Stomach (tissue), 19 donors: Measurements from ENCODE around the gene IFFO2. TPM values are rescaled to one million over a fixed set of nuclear protein-coding genes. Genes with fewer than 3 reads are reported as not detected.

ENCODE experiments used
- DNase-seq, 2 donors: peaks; one replicate each; pipeline versions ENCODE4 v3.0.0 to v3.0.0-alpha.2; 2013 to 2019
- H3K27ac ChIP-seq, 5 donors: fragments of 200-600 bp in 4 of 5; sonication (generic) in 4 of 5; one replicate each; pipeline ENCODE4 v1.5.1; 2013 to 2019; ENCODE audit warnings: mild to moderate bottlenecking in 1 of 5, moderate library complexity in 1 of 5
- H3K27me3 ChIP-seq, 3 donors: fragments of 200-600 bp; sonication (generic); one replicate each; pipeline ENCODE4 v1.5.1; 2017 to 2019; ENCODE audit warnings: mixed run types in 1 of 3
- H3K36me3 ChIP-seq, 4 donors: fragments of 200-600 bp; sonication (generic); 1 replicate in 3 of 4; 2 replicates in 1 of 4; pipeline ENCODE4 v1.5.1; 2016 to 2019
- H3K4me1 ChIP-seq, 4 donors: fragments of 200-600 bp; sonication (generic); one replicate each; pipeline ENCODE4 v1.5.1; 2016 to 2019
- H3K4me3 ChIP-seq, 4 donors: fragments of 200-600 bp; sonication (generic) in 3 of 4; one replicate each; pipeline ENCODE4 v1.5.1; 2016 to 2019; ENCODE audit warnings: mild to moderate bottlenecking in 1 of 4
- H3K9me3 ChIP-seq, 4 donors: fragments of 200-600 bp; sonication (generic); one replicate each; pipeline ENCODE4 v1.5.1; 2016 to 2019
- EP300 ChIP-seq: sonication (generic); formaldehyde crosslinking; IDR thresholded peaks from one replicate; pipeline ENCODE4 v1.6.1; 2017; ENCODE audit warnings: antibody characterized with exemption
- POLR2A ChIP-seq, 4 donors: fragments of 450-650 bp; IDR thresholded peaks; one replicate each; pipeline ENCODE4 v1.6.1; 2016; ENCODE audit warnings: antibody characterized with exemption in 4 of 4, control low read depth in 2 of 4, mild to moderate bottlenecking in 1 of 4, moderate library complexity in 1 of 4
- POLR2AphosphoS5 ChIP-seq, 3 donors: sonication (generic); formaldehyde crosslinking; IDR thresholded peaks; one replicate each; pipeline ENCODE4 v1.6.1; 2016; ENCODE audit warnings: antibody characterized with exemption in 3 of 3
- WGBS, 5 donors: extraction: QIAGEN DNeasy Blood & Tissue Kit in 3 of 5; methylation state at CpG; one replicate each; pipeline versions ENCODE4 v1.1.5 to v1.1.7; 2013 to 2018; 5-methylcytosine and 5-hydroxymethylcytosine counted together
- intact Hi-C: fragments of 100-400 bp; cut with DNase I; formaldehyde crosslinking; loops from one replicate; pipeline ENCODE4 v1.15.1; 2023; ENCODE audit warnings: low total_unique reads
- long read RNA-seq, 10 donors: transcript quantifications; one replicate each; lab custom pipeline, GENCODE V29; 2026
- polyA plus RNA-seq, 3 donors: library from polyadenylated mRNA; stranded (reverse); fragments of 200-250 nt; gene quantifications; one replicate each; pipeline ENCODE4 v1.2.3, GENCODE V29; 2013
- total RNA-seq, 5 donors: library from RNA; depleted of rRNA; stranded (reverse); fragments of >200 nt; gene quantifications; one replicate each; pipeline versions ENCODE4 v1.1.0 to v1.2.3, GENCODE V29; 2014 to 2016
- TF ChIP-seq, protein P1 (sequence below), 7 experiments: fragments of 450-650 bp in 4 of 7; fragments of 200-600 bp in 3 of 7; sonication (generic) in 3 of 7; IDR thresholded peaks; one replicate each; pipeline ENCODE4 v1.5.1; 2016 to 2019; ENCODE audit warnings: antibody characterized with exemption in 7 of 7, control low read depth in 2 of 7, mild to moderate bottlenecking in 1 of 7
- donor health status: healthy with polysubstance abuse.
- donor health status: Bipolar disorder and iron deficiency.
- donor health status: healthy.

The IFFO2 gene
- total RNA-seq (10 to 100 TPM in 2 of 5 donors, 1 to 10 TPM in 2, under 1 TPM in 1; 0.58 to 47.8 (median 7.7) TPM), polyA plus RNA-seq (1 to 10 TPM in 2 of 3 donors, under 1 TPM in 1; 0.92 to 5.1 (median 3.4) TPM)
- long read RNA-seq, donor 1, full-length matches to known transcripts, result 1 of 1 reads
- long read RNA-seq, donor 1, partial matches to known transcripts, result 0 of 1 reads
- long read RNA-seq, donor 1, other reads (novel, unspliced or antisense), result 0 of 1 reads
- long read RNA-seq, donor 2, result 0 reads
- long read RNA-seq, donor 3, full-length matches to known transcripts, result 1 of 1 reads
- long read RNA-seq, donor 3, partial matches to known transcripts, result 0 of 1 reads
- long read RNA-seq, donor 3, other reads (novel, unspliced or antisense), result 0 of 1 reads
- long read RNA-seq, donor 4, result 0 reads
- long read RNA-seq, donor 5, result 0 reads
- long read RNA-seq, donor 6, result 0 reads
- long read RNA-seq, donor 7, result 0 reads
- long read RNA-seq, donor 8, full-length matches to known transcripts, result 1 of 1 reads
- long read RNA-seq, donor 8, partial matches to known transcripts, result 0 of 1 reads
- long read RNA-seq, donor 8, other reads (novel, unspliced or antisense), result 0 of 1 reads
- long read RNA-seq, donor 9, result 0 reads
- long read RNA-seq, donor 10, result 0 reads

DNA sequence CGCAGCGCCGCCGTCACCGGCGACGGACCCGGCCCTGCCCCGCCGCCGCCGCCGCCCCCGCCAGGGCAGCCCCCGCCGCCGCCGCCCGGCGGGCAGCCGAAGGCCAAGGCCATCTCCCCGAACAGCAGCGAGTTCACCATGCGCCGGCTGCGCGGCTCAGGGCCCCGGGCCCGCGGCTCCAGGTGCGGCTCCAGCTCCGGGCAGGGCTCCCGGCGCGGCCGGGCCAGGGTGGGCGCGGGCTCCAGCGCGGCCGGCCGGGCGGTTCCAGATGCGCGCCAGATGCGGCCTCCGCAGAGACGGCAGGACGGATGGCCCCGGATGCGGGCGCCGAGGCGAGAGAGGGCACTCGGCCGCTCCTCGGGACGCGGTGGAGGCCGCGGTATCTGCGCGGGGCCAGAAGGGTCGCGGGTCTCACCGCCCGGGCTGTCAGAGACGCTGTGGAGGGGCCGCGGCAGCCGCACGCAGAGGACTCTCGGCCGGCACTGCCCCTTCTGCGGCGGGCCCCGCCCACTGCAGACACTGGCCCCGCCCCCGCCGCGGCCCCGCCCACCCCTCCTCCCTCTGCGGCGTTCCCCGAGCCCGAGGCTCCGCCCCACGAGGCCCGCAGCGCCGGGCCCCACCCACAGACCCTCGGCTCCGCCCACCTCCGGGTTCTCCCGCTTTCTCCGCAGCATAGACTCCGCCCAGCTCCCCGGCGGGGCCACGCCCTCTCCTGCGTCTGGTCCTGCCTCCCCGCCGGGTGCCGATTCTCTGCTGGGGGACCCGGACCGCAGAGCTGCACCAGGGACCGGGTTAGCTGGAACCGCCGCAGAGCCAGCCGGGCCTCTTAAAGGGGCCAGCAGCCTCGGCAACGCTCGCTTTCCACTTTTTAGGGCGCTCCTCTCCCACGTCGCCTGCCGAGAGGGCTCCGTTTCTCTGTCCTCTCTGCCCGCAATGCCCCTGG, at the start of gene IFFO2:
IFFO2 (minus strand) TSS at position 484 of the 943 bp plus-strand sequence; CDS start at position 140, 344 bp downstream.
- Histone ChIP-seq H3K4me3 (peak within 1 kb of the TSS; percentile 72 to 95 (median 81)), H3K4me1 (peaks cover 22 to 54% (median 44%) of the 10 kb centered on the region in 4 donors), H3K36me3 (no peaks in the 10 kb centered on the region), H3K27me3 (no peaks in the 10 kb centered on the region), H3K9me3 (no peaks in the 10 kb centered on the region), H3K27ac (peak within 1 kb of the TSS; percentile 74 to 92 (median 79))
- peak; percentile 98 to 99 for DNase-seq
- TF ChIP-seq POLR2A (IDR thresholded peaks at IDR 0.05) (peak in 1 of 4 donors; percentile 40), POLR2AphosphoS5 (IDR thresholded peaks at IDR 0.05) (peak; percentile 73 to 87 (median 75)), EP300 (no peak)
- TF ChIP-seq, protein P1, sequence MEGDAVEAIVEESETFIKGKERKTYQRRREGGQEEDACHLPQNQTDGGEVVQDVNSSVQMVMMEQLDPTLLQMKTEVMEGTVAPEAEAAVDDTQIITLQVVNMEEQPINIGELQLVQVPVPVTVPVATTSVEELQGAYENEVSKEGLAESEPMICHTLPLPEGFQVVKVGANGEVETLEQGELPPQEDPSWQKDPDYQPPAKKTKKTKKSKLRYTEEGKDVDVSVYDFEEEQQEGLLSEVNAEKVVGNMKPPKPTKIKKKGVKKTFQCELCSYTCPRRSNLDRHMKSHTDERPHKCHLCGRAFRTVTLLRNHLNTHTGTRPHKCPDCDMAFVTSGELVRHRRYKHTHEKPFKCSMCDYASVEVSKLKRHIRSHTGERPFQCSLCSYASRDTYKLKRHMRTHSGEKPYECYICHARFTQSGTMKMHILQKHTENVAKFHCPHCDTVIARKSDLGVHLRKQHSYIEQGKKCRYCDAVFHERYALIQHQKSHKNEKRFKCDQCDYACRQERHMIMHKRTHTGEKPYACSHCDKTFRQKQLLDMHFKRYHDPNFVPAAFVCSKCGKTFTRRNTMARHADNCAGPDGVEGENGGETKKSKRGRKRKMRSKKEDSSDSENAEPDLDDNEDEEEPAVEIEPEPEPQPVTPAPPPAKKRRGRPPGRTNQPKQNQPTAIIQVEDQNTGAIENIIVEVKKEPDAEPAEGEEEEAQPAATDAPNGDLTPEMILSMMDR (IDR thresholded peaks at IDR 0.05), result no peak
- whole genome bisulfite sequencing, 5 donors, result 0% methylated on average over 19 to 118 of the region's 119 CpGs
- intact Hi-C loops, result loop anchor here (10.0 kb wide), 1 partner anchor 52 kb away; the partner anchor contains the start of gene ALDH4A1

DNA sequence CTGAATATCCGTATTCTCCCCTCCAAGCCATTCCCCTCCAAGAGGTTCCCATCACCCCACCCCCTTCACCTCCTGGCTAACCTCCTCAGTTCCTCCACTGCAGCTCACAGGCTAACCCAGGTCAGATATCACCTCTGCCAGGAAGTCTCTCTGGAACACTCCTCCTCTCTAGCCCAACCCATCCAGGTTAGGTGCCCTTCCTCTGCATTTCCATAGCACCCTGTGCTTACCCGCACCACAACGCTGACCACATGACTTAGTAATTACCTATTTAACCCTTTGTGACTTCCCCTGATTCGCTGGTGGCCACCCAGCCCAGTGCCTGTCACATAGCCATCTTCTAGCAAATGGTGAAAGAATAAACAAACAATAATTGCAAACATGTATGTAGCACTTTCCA, 49.5 kb upstream of the IFFO2 start:
- Histone ChIP-seq H3K36me3 (no peaks in the 10 kb centered on the region), H3K27me3 (no peaks in the 10 kb centered on the region), H3K4me1 (peaks cover 31 to 48% (median 45%) of the 10 kb centered on the region in 4 donors), H3K9me3 (peaks cover 0 to 8% (median 2%) of the 10 kb centered on the region in 4 donors), H3K4me3 (no peak overlapping the region), H3K27ac (no peak overlapping the region)
- intact Hi-C loops, result no loop called here
- no peak for TF ChIP-seq POLR2A (IDR thresholded peaks at IDR 0.05)
- no peak for TF ChIP-seq EP300
- no peak for TF ChIP-seq POLR2AphosphoS5 (IDR thresholded peaks at IDR 0.05)
- TF ChIP-seq, protein P1 (IDR thresholded peaks at IDR 0.05), result no peak
- WGBS, 5 donors, result 23 to 43% (median 37%) methylated on average over 4 of the region's 4 CpGs
- peak in 1 of 2 donors; percentile 25 for DNase-seq

DNA sequence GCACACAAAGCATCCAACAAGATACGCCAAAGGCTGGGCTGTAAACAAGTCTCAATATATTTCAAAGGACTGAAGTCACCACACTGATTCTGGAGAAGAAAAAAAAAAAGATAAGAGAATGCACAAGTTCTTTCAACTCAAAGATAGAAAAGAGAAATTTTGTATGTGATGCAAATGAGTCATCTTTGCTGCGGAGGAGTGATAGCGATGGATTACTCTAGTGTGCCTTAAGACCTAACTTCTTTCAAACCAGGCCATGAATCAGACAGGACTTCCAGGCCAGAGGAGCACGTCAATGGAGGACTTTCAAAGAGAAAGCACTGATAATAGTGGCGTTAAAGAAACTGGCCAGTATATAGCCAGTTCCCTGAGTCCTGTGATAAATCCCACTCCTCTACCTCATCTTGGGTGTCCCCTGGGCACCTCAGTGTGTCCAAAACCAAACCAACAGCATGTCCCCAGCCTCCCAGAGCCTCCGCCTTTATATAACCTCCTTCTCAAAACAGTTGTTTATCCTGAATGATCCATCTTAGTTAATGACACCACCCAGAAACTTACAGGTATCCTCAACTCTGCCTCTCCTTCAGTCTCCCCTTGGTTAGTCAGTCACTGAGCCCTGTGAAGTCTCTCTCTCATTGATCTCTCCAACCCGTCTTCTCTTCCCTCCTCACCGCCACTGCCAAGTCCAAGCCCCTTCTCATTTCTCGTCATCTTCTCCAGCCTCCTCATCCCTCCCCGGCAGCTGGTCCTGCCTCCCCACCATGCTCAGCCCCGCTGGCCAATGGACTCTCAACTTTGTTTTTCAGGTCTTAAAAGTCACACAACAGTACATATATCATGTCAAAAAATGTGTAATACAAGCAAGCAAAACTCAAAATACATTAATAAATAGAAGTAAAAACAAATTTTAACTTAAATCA, 47.2 kb upstream of the IFFO2 start:
- Histone ChIP-seq H3K27me3 (no peaks in the 10 kb centered on the region), H3K4me1 (peaks cover 15 to 38% (median 35%) of the 10 kb centered on the region in 4 donors), H3K9me3 (peaks cover 0 to 12% (median 5%) of the 10 kb centered on the region in 4 donors), H3K27ac (no peak overlapping the region), H3K4me3 (no peak overlapping the region), H3K36me3 (no peaks in the 10 kb centered on the region)
- whole genome bisulfite sequencing, 5 donors, result 86 to 93% (median 88%) methylated on average over 11 of the region's 11 CpGs
- intact Hi-C loops, result no loop called here
- no peak for TF ChIP-seq EP300
- TF ChIP-seq, protein P1 (IDR thresholded peaks at IDR 0.05), result no peak
- TF ChIP-seq POLR2A (IDR thresholded peaks at IDR 0.05), result no peak
- TF ChIP-seq POLR2AphosphoS5 (IDR thresholded peaks at IDR 0.05), result no peak
- DNase-seq, result no peak
